ENCODE measurements around the gene MCTP2. TPM values are rescaled to one million over a fixed set of nuclear protein-coding genes. Genes with fewer than 3 reads are reported as not detected.

MCTP2 gene
- total and polyA plus RNA-seq, 9 of the 15 experiments (the other 6 are each of a cell fraction or from before 2014, with no cell fraction given), result 0.07 TPM; not detected in 8

- no peak overlapping the region for H3K9ac ChIP-seq (ENCODE audit: insufficient read depth in 1 of 2, low read depth in 2 of 2, low read length in 2 of 2)
- H3K27me3 ChIP-seq (ENCODE audit: control insufficient read depth in 2 of 2, insufficient read depth in 2 of 2, low read length in 2 of 2), result no peaks in the 10 kb centered on the region
- H3K9me3 ChIP-seq (replicated peaks; ENCODE audit: control insufficient read depth, insufficient read depth, low read depth, low read length), result no peaks in the 10 kb centered on the region; the same call in 1 of the 2 replicates
- no peak overlapping the region for H3K4me2 ChIP-seq (ENCODE audit: insufficient read depth, low read length)
- BruUV-seq (replicated peaks), result no TSS peak
- H3K36me3 ChIP-seq (ENCODE audit: control insufficient read depth, insufficient read depth, low read length), result no peaks in the 10 kb centered on the region
- no peak for FAIRE-seq
- CTCF ChIA-PET (ENCODE audit: low intra/inter-chr PET ratio), result no interaction called here
- H4K20me1 ChIP-seq (replicated peaks; ENCODE audit: control insufficient read depth, insufficient read depth, low read length), result no peaks in the 10 kb centered on the region
- in situ Hi-C loops (cut with MboI), result no loop called here
- no peak overlapping the region for H2AFZ ChIP-seq (ENCODE audit: low read depth, low read length)
- H3K4me3 ChIP-seq, result no peak overlapping the region
- H3K9me1 ChIP-seq (ENCODE audit: control insufficient read depth, insufficient read depth, low read length), result no peaks in the 10 kb centered on the region
- WGBS (ENCODE audit: insufficient coverage, low coverage, missing lambda C conversion rate), result 2% methylated on average over 7 of the region's 7 CpGs
- H3K4me1 ChIP-seq (replicated peaks in 1 of 2; ENCODE audit: control insufficient read depth in 2 of 2, insufficient read depth in 2 of 2, low read length in 2 of 2), result no peaks in the 10 kb centered on the region
- intact Hi-C loops (cut with micrococcal nuclease), result no loop called here
- POLR2A ChIA-PET, result no interaction called here
- no peak for DNase-seq (ENCODE audit: extremely low read depth in 1 of 4, low spot score in 3 of 4)
- H3K27ac ChIP-seq (ENCODE audit: extremely low read depth, low read depth, low read length), result no peak overlapping the region
- no peak for ATAC-seq
- no peaks in the 10 kb centered on the region for H3K79me2 ChIP-seq (ENCODE audit: control insufficient read depth, insufficient read depth, low read length)
- TF ChIP-seq MLX (CRISPR knock-in tag; conservative IDR thresholded peaks at IDR 0.05) (no peak), E2F4 (CRISPR knock-in tag; IDR thresholded peaks at IDR 0.05; ENCODE audit: low read depth) (no peak), HSF4 (CRISPR knock-in tag; IDR thresholded peaks at IDR 0.05; ENCODE audit: borderline replicate concordance) (no peak), TCF15 (CRISPR knock-in tag; IDR thresholded peaks at IDR 0.05) (no peak), NFYB (IDR thresholded peaks at IDR 0.05; ENCODE audit: extremely low read depth, insufficient read length) (no peak), PTBP1 (IDR thresholded peaks at IDR 0.05; ENCODE audit: low read depth, low read length) (no peak), ZNF212 (CRISPR knock-in tag; IDR thresholded peaks at IDR 0.05) (no peak), ZNF609 (CRISPR knock-in tag; IDR thresholded peaks at IDR 0.05; ENCODE audit: borderline replicate concordance) (no peak), MNT (conservative IDR thresholded peaks at IDR 0.05) (no peak), PCBP1 (IDR thresholded peaks at IDR 0.05; ENCODE audit: low read depth, low read length, poor library complexity, severe bottlenecking) (no peak)
These were observed 32.2 kb downstream of the MCTP2 start for GRCh38 chr15:94263341-94264273.

Data from K562 (cell line).